Right ventricle myocardium superior (tissue), 1 donor: ENCODE measurements around the gene MAP4K1. TPM values are rescaled to one million over a fixed set of nuclear protein-coding genes. Genes with fewer than 3 reads are reported as not detected.
"Not testable (repeated sequence)": the region's sequence is repeated elsewhere in the genome, so short reads cannot be mapped to it uniquely, and the experiment has no call there.

Experiments
- ATAC-seq: fragments of 200-7000 bp; cut with Tn5 transposase; one replicate; pipeline ENCODE4 v1.9.1; 2020; ENCODE audit warnings: mild to moderate bottlenecking; ENCODE audit not compliant: poor library complexity
- DNase-seq: peaks from one replicate; pipeline ENCODE4 v3.0.0-alpha.2; 2020
- intact Hi-C: fragments of 100-400 bp; cut with DNase I; formaldehyde crosslinking; loops from one replicate; pipeline ENCODE4 v1.11.2; 2022
- total RNA-seq: library from RNA; stranded (reverse); fragmentation: NEBNext Ultra II Directional; extraction: Animal tissue kit (Norgen Biotek cat#: 25700); gene quantifications from one replicate; pipeline ENCODE4 v1.2.1, GENCODE V29; 2021
- donor health status: DM: no; HTN: yes; CAD: no; lungs with severe emphysema.

MAP4K1 gene
- total RNA-seq, 1 donor from 2014 or later: 1.3 TPM

DNA sequence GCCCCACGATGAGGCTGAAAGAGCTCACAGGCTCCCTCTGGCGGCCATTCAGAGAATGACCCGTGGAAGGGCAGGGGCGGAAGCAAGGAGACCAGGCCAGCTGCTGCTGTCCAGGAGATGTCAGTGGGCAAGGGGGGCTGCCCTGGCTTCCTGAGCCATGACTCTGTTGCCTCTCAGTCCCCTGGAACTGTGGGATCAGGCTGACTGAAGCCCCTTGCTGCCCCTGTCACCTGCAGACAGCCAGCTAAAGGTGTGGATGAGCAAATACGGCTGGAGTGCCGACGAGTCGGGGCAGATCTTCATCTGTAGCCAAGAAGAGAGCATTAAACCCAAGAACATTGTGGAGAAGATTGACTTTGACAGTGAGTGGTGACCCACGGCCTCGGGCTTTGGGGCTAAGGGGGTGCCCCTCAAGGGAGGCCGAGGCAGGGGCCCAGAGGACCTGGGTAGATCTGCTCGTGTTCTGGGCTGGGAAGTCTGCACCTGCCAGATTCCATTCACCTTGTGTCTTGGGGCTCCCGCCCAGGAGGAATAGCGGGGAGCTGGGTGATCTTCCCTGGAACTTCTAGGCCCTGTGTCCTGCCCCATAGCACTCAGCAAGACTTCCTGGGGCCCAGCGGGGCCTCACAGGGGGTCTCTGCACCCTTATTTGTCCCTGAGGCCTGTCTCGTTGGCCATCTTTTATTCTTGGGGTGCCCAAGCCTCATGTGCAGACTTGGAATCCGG, 17.2 kb upstream of the MAP4K1 start:
- peak; percentile 65 for ATAC-seq
- intact Hi-C loops: loop anchor here (5.0 to 10.0 kb wide), 2 partner anchors 210 to 233 kb away; partner anchors contain the start of genes FAM98C and HNRNPL
- peak; percentile 87 for DNase-seq

- no peak for ATAC-seq
- intact Hi-C loops: loop anchor here (5.0 to 10.0 kb wide), 2 partner anchors 212 to 230 kb away; partner anchors contain the start of genes FAM98C and HNRNPL
- no peak for DNase-seq
These were observed 14.9 kb upstream of the MAP4K1 start for GRCh38 chr19:38632476-38633213.

- not testable (repeated sequence) for DNase-seq, ATAC-seq
- intact Hi-C loops: loop anchor here (5.0 to 10.0 kb wide), 2 partner anchors 213 to 230 kb away; partner anchors contain the start of genes FAM98C and HNRNPL
These were observed 14.2 kb upstream of the MAP4K1 start for GRCh38 chr19:38631811-38632475.

- intact Hi-C loops: loop anchor here (5.0 to 10.0 kb wide), 2 partner anchors 214 to 229 kb away; partner anchors contain the start of genes FAM98C and HNRNPL
- not testable (repeated sequence) for ATAC-seq, DNase-seq
These were observed 13.5 kb upstream of the MAP4K1 start for GRCh38 chr19:38631301-38631700.

DNA sequence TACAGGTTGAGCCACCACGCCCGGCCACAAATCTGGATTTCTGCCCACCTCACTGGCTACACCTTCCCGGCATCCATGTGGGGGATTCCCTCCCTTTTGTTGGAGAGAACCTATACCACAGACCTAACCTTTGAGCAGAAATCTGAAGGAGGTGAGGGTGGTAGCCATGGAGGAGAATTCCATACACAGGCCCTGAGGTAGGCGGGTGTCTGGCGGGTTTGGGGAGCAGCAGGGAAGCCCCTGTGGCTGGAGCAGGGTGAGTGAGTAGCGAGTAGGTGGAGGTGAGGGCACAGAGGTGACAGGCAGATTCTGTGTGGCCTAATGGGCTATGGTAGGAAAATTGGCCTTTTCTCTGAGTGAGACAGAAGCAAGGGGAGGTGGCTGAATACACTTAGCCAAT, 11.8 kb upstream of the MAP4K1 start:
- no peak for DNase-seq
- intact Hi-C loops: no loop called here

GRCh38 chr19:38626401-38626800, 8.6 kb upstream of the MAP4K1 start:
- DNase-seq (no peak), ATAC-seq (no peak)
- intact Hi-C loops: no loop called here

More for the DNA sequence above, 11.8 kb upstream of the MAP4K1 start:
- no peak for ATAC-seq

DNA sequence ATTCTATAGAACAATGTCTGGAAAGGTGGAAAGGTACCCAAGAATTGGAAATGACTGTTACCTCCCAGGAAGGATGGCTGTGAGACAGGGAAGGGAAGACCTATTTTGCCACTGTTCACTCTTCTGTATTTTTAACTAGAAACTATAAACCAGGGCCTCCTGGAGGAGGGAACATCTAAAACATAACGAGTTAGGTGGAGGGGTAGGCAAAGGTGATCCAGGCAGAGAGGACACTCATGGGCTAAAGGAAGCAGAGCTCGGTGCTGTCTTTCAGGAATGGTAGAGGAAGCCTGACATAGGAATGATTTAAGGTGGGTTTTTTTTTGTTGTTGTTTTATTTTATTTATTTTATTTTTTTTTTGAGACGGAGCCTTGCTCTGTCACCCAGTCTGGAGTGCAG, 7.1 kb upstream of the MAP4K1 start:
- intact Hi-C loops: no loop called here
- DNase-seq (no peak), ATAC-seq (no peak)

DNA sequence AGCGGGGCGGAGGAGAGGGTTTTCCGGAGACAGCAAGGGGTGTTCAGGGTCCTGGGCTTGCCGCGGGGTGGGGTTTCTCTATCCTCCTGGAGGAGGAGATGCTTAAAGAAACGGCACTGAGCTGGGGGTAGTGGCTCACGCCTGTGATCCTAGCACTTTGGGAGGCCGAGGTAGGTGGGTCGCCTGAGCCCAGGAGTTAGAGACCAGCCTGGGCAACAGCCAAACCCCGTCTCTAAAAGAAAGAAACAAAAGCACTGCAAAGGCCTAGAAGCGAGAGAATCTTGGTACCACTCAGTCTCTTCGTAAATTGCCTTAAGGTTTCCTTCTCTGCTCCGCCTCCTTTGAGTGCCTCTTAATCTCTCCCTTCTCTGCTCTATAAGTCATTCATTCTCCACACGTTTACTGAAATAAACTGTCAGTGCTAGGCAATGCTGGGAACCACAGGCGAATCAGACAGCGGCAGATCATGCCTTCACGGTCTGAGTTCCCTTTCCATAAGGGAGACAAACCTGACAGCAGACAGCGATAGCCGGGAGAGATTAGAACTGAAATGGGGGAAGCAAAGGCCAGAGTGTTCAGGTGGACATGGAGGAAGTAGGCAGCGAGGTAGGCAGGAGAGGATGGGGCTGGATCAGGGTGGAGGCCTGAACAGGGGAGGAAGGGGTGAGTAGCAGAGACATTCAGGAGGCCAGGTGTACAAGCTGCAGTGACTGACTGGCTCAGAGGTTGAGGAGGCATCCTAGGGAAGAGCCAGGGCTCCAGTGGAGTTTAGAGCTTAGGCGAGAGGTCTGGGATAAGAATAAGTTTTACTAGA, 1.8 kb upstream of the MAP4K1 start:
- no peak for ATAC-seq
- no peak for DNase-seq
- intact Hi-C loops: loop anchor here (10.0 kb wide), 1 partner anchor 315 kb away; the partner anchor contains the start of genes MRPS12 and SARS2

DNA sequence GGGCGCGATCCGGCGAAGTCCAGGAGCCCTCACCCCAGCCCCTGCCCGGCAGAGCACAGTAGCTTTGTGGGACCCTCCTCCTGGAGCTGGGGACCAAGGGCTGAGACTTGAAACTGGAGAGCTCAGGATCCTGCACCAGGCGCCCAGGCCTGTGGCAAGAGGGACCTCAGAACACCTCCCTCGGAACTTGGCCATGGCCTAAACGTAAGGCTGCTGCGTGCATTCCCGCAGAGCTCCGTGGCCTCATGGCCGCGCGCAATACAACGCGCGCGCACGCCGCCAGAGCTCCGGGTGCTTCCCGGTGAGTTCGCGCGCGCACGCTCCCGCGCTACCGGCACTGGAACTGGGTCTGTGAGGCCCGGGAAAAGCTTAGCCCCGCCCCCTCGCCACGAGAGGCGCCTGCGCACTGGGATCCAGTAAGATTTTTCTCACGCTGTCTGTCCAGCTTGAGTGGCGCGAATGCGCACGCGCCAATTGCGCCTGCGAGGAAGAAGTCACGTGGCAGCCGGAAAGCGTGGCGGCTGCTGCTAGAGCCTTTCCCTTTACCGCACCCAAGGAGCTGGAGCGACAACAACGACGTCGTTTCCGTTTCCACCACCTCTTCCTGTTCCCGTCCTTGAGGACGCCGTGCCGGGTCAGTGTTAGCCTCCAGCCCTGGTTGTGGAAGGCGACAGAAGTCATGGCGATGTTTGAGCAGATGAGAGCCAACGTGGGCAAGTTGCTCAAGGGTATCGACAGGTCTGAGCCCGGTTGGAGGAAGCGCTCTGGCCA, 1.0 kb upstream of the MAP4K1 start, which contains the start of gene EIF3K:
TSS of gene EIF3K (plus strand) at position 599 of the 771 bp plus-strand sequence. CDS start at position 680, 81 bp downstream.
- ATAC-seq (peak; percentile 98), DNase-seq (peak; percentile 100)
- intact Hi-C loops: loop anchor here (10.0 kb wide), 1 partner anchor 316 kb away; the partner anchor contains the start of genes MRPS12 and SARS2

- intact Hi-C loops: loop anchor here (10.0 kb wide), 1 partner anchor 317 kb away; the partner anchor contains the start of genes MRPS12 and SARS2
- DNase-seq (no peak), ATAC-seq (no peak)
These were observed 430 bp downstream of the MAP4K1 start for GRCh38 chr19:38617283-38617763.

- intact Hi-C loops: loop anchor here (10.0 kb wide), 1 partner anchor 319 kb away; the partner anchor contains the start of genes MRPS12 and SARS2
- ATAC-seq (no peak), DNase-seq (no peak)
These were observed 1.5 kb downstream of the MAP4K1 start for GRCh38 chr19:38616265-38616664.

DNA sequence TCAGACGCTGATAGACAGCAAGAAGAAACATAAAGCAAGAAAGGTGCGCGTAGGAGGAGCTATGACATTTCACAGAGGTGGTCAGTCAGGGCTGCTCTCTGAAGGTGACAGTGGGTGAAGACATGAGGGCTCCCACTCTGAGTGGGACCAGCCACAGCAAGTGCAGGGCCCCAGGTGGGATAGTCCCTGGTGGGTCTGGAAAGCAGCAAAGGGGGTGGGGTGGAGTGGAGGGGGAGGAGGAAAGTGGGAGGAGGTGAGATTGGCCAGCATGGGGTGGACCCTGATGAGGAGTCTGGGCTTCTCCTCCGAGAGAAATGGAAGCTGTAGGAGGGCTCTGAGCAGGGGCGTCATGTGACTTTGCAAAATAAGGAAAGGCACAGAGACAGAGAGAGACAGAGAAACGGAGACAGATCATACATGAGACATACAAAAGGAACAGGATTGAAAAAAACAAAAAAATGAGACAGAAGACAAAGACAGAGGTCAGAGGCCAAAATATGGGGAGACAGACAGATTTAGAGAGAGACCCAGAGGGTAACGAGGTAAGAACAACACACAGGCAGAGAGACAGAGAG, 2.7 kb downstream of the MAP4K1 start:
- intact Hi-C loops: loop anchor here (10.0 kb wide), 1 partner anchor 320 kb away; the partner anchor contains the start of genes MRPS12 and SARS2
- ATAC-seq (no peak), DNase-seq (no peak)

DNA sequence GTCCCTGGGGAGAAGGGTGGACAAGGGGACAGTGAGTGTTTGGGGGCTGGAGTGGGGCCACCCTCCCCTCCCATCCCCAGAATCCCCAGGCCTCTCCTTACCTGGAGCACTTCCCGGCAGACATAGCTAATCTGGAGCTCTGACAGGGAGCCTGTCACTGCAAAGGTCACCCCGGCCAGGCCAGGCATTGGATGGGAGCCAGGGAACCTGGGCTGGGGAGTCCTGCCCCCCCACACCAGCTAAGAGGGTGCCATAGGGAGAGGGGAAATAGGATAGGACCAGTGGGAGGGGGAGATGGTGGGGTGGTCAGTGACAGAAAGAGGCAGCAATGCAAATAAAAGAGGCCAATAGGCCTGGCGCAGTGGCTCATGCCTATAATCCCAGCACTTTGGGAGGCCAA, 3.5 kb downstream of the MAP4K1 start:
- DNase-seq (no peak), ATAC-seq (no peak)
- intact Hi-C loops: loop anchor here (10.0 kb wide), 1 partner anchor 321 kb away; the partner anchor contains the start of genes MRPS12 and SARS2

DNA sequence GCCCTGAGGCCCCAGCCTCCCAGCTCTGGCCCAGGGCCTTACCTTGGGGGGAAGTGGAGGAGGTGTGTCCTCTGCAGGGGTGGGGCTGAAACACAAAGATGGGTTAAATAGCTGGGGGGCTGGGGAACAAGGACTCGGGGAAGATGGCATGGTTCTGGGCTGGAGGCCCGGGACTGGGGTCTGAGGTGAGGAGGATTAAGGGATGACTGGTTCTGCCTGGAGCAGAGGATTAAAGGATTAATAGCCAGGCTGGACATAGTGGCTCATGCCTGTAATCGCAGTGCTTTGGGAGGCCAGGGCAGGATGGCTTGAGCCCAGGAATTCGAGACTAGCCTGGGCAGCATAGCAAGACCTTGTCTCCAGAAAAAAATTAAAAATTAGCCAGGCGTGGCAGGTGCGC, 11.6 kb downstream of the MAP4K1 start:
- no peak for DNase-seq
- no peak for ATAC-seq
- intact Hi-C loops: no loop called here

GRCh38 chr19:38602856-38603255, 14.9 kb downstream of the MAP4K1 start:
- intact Hi-C loops, ATAC-seq, DNase-seq: not testable (repeated sequence)

DNA sequence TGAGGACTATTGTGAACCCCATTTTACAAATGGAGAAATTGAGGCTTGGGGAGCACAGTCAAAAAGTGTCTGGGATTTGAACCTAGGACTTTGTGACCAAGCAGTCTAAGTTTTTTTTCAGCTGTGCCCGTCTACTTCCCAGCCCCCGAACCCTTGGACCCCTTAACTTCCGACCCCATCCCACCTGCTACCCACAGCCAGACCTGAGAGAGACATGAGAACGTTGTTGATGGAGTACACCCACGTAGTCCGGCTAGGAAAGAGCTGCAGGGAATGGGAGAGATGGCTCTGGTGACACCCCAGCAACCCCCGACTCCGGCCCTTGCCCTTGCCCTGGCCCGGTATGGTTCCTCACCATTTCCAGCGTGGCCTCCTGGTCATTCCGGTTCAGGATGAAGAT, 18.0 kb downstream of the MAP4K1 start:
- intact Hi-C loops: no loop called here
- DNase-seq: no peak
- ATAC-seq: no peak
